ENCODE results near the gene PTMS. TPM values are rescaled to one million over a fixed set of nuclear protein-coding genes. Genes with fewer than 3 reads are reported as not detected.

The PTMS gene
- total RNA-seq, 1 experiment from 2014 or later = 5.0 TPM

DNA sequence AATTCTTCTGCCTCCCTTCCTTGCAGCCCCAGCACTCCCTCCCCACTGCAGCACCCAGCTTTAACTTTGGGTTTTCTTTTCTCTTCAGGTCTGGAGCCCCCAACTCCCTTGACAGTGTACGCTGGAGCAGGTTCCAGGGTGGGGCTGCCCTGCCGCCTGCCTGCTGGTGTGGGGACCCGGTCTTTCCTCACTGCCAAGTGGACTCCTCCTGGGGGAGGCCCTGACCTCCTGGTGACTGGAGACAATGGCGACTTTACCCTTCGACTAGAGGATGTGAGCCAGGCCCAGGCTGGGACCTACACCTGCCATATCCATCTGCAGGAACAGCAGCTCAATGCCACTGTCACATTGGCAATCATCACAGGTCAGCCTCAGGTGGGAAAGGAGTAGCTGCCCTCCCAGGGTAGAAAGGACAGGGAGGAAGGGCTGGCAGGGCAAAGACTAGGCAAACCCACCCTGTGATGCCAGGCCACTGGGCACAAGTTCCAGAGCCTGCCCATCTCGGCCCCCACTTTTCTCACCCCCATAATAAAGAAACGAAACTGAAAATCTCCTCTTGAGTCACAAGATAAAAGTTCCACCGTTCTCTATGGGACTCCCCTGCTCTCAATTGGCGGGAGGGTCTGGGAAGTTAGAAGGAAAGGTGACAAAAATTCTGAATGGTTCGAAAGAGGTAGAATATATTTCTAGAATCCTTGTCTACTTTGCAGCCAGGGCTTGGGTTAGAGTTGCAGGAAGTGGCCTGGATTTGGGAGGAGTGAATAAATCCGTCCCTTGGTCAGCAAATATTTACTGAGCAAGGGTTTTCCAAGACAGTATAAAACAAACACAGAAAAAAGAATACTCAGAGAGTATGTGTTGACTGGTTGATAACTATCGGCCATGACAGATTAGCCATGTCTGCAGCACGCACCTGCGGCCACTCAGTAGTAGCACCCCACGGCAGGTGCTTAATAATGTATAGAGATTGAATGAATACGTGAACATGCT is 9.3 kb downstream of the PTMS start:
- no peak overlapping the region for H3K27ac ChIP-seq (ENCODE audit: low read length)
- H3K27me3 ChIP-seq (ENCODE audit: low read length) = no peaks in the 10 kb centered on the region
- no peaks in the 10 kb centered on the region for H4K20me1 ChIP-seq (ENCODE audit: insufficient read depth, low read depth, low read length)
- H3K9ac ChIP-seq (ENCODE audit: low read length) = no peak overlapping the region
- H3K9me2 ChIP-seq (replicated peaks; ENCODE audit: insufficient read depth, low read length) = no peaks in the 10 kb centered on the region
- DNase-seq = no peak
- H3K36me3 ChIP-seq (ENCODE audit: insufficient read depth, low read length) = no peaks in the 10 kb centered on the region
- H3K9me3 ChIP-seq (ENCODE audit: low read length) = no peaks in the 10 kb centered on the region
- peak overlapping the region; percentile 24 for H3K4me2 ChIP-seq (ENCODE audit: low read depth, low read length, poor library complexity, severe bottlenecking)
- no peak overlapping the region for H3K4me3 ChIP-seq (ENCODE audit: low read length)
- no peak overlapping the region for H2AFZ ChIP-seq (ENCODE audit: low read length)
- H3K79me2 ChIP-seq (ENCODE audit: low read length) = no peaks in the 10 kb centered on the region
- H3K4me1 ChIP-seq (ENCODE audit: low read length) = peaks cover 19% of the 10 kb centered on the region

DNA sequence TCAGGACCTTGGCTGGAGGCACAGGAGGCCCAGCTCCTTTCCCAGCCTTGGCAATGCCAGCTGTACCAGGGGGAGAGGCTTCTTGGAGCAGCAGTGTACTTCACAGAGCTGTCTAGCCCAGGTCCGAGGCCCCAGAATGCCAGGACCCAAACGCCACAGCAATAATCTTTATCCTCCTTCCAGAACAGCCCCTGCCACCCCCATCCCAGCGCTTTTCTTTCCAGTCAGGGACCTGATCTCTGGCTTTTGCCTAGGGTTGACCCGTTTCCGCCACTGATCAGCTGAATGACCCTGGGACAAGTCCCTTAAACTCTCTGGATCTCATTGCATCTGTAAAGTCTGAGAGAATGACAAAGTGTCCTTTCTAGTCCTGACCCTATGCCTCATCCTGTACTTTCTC is 11.2 kb downstream of the PTMS start:
- Histone ChIP-seq H2AFZ (ENCODE audit: low read length) (no peak overlapping the region), H3K9me2 (replicated peaks; ENCODE audit: insufficient read depth, low read length) (no peaks in the 10 kb centered on the region), H3K4me1 (ENCODE audit: low read length) (peaks cover 15% of the 10 kb centered on the region), H3K9ac (ENCODE audit: low read length) (no peak overlapping the region; the same call in 1 of the 2 replicates), H3K4me2 (ENCODE audit: low read depth, low read length, poor library complexity, severe bottlenecking) (no peak overlapping the region), H3K36me3 (ENCODE audit: insufficient read depth, low read length) (no peaks in the 10 kb centered on the region), H3K27me3 (ENCODE audit: low read length) (no peaks in the 10 kb centered on the region), H3K4me3 (ENCODE audit: low read length) (no peak overlapping the region), H3K27ac (ENCODE audit: low read length) (no peak overlapping the region), H4K20me1 (ENCODE audit: insufficient read depth, low read depth, low read length) (no peaks in the 10 kb centered on the region), H3K9me3 (ENCODE audit: low read length) (no peaks in the 10 kb centered on the region), H3K79me2 (ENCODE audit: low read length) (no peaks in the 10 kb centered on the region)
- no peak for DNase-seq

DNA sequence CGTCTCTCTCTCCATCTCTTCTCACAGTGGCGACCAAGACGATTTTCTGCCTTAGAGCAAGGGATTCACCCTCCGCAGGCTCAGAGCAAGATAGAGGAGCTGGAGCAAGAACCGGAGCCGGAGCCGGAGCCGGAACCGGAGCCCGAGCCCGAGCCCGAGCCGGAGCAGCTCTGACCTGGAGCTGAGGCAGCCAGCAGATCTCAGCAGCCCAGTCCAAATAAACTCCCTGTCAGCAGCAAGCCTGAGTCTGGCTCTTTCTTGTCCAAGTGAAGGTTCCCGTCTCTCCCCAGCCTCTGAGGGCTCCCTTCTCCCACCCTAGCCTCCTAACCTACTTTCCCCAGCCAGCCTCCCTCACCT is 12.0 kb downstream of the PTMS start:
- no peaks in the 10 kb centered on the region for H3K27me3 ChIP-seq (ENCODE audit: low read length)
- no peaks in the 10 kb centered on the region for H3K9me2 ChIP-seq (replicated peaks; ENCODE audit: insufficient read depth, low read length)
- no peaks in the 10 kb centered on the region for H3K9me3 ChIP-seq (ENCODE audit: low read length)
- H3K36me3 ChIP-seq (ENCODE audit: insufficient read depth, low read length) = no peaks in the 10 kb centered on the region
- peak overlapping the region; percentile 74; the same call in 1 of the 2 replicates for H2AFZ ChIP-seq (ENCODE audit: low read length)
- H3K4me3 ChIP-seq (ENCODE audit: low read length) = peak overlapping the region; percentile 69
- H3K9ac ChIP-seq (ENCODE audit: low read length) = peak overlapping the region; percentile 59
- no peaks in the 10 kb centered on the region for H3K79me2 ChIP-seq (ENCODE audit: low read length)
- H3K27ac ChIP-seq (ENCODE audit: low read length) = no peak overlapping the region
- DNase-seq = no peak
- no peaks in the 10 kb centered on the region for H4K20me1 ChIP-seq (ENCODE audit: insufficient read depth, low read depth, low read length)
- H3K4me2 ChIP-seq (ENCODE audit: low read depth, low read length, poor library complexity, severe bottlenecking) = peak overlapping the region; percentile 82
- peaks cover 12% of the 10 kb centered on the region for H3K4me1 ChIP-seq (ENCODE audit: low read length)

DNA sequence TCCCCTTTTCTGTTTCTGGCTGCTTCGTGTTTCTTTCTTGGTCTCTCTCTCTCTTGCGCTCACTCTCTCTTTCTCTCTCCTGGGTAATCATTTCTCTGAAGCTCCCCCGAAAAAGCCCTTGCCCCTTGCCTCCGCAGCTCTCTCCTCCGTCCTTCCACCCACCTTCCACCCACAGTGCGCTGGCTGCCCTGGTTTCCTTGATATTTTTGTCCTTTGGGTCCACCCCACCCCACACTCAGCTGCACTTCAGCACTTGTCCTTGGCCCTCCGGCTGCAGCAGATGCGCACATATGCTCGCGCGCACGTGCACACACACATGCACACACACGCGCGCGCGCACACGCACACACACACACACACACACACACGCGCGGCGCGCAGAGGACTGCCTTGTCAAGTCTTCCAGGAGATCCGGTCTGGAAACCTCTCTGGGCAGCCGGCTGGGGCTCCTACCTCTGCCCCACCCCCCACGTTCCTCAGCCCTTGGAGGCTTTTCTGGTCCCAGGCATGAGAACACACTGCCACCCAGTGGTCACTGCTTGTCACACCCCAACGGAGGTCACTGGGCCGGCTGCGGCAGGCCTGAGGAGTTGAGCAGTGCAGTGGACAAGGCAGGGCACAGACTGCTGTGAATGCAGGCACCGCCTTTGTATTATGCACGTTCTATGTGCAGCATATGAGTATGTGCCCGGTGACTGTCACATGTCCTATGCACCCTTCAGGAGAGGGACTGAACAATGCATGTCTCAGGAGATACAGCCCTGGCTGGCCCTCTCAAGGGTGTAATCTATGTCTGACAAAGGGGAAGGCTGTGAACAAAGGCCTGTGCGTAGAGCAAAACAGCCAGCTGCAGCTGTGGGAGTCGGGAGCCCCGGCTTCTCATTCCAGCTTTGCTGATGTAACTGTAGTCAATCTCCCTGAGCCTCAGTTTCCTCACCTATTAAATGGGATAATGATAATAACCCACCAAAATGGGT is 12.7 kb downstream of the PTMS start:
- no peaks in the 10 kb centered on the region for H3K27me3 ChIP-seq (ENCODE audit: low read length)
- H3K27ac ChIP-seq (ENCODE audit: low read length) = no peak overlapping the region
- peak overlapping the region; percentile 69 for H3K4me3 ChIP-seq (ENCODE audit: low read length)
- no peaks in the 10 kb centered on the region for H4K20me1 ChIP-seq (ENCODE audit: insufficient read depth, low read depth, low read length)
- H3K4me2 ChIP-seq (ENCODE audit: low read depth, low read length, poor library complexity, severe bottlenecking) = peak overlapping the region; percentile 82
- peak overlapping the region; percentile 59 for H3K9ac ChIP-seq (ENCODE audit: low read length)
- H2AFZ ChIP-seq (ENCODE audit: low read length) = peak overlapping the region; percentile 74; the same call in 1 of the 2 replicates
- peaks cover 12% of the 10 kb centered on the region for H3K4me1 ChIP-seq (ENCODE audit: low read length)
- H3K9me3 ChIP-seq (ENCODE audit: low read length) = no peaks in the 10 kb centered on the region
- DNase-seq = peak; percentile 97
- H3K36me3 ChIP-seq (ENCODE audit: insufficient read depth, low read length) = no peaks in the 10 kb centered on the region
- no peaks in the 10 kb centered on the region for H3K79me2 ChIP-seq (ENCODE audit: low read length)
- H3K9me2 ChIP-seq (replicated peaks; ENCODE audit: insufficient read depth, low read length) = no peaks in the 10 kb centered on the region

DNA sequence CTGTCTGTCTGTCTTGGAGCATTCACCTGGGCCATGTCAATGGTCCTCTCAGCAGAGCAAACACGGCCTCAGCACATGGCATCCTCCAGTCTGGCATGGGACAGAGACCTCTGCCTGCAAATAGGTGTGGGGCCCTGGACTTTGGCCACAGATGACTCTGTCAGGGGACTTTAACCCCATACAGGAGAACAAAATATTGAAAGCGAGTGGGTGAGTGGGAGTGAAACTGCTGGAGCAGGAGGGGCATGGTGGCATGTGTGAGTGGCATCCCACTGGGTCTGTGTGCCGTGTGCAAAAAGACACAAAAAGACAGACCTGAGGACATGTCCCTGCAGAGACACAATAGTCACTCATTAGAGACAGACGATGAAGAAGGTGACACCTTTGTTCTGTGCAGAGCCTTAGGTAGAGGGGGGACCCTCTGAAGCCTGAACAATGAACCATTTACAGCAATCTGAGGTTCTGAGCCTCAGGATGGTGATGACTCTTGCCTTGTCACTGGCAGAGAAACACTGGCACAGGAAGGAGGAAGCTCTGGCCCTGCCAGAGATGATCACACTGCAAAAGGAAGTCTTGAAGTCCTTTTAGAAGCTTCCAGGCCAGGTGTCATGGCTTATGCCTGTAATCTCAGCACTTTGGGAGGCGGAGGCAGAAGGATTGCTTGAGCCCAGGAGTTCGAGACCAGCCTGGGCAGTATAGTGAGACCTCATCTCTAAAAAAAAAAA is 13.7 kb downstream of the PTMS start:
- H3K27me3 ChIP-seq (ENCODE audit: low read length) = no peaks in the 10 kb centered on the region
- no peak for DNase-seq
- H3K4me1 ChIP-seq (ENCODE audit: low read length) = peaks cover 12% of the 10 kb centered on the region
- H3K4me2 ChIP-seq (ENCODE audit: low read depth, low read length, poor library complexity, severe bottlenecking) = no peak overlapping the region
- no peaks in the 10 kb centered on the region for H3K9me3 ChIP-seq (ENCODE audit: low read length)
- no peaks in the 10 kb centered on the region for H4K20me1 ChIP-seq (ENCODE audit: insufficient read depth, low read depth, low read length)
- no peak overlapping the region for H3K9ac ChIP-seq (ENCODE audit: low read length)
- H3K27ac ChIP-seq (ENCODE audit: low read length) = no peak overlapping the region
- H3K9me2 ChIP-seq (replicated peaks; ENCODE audit: insufficient read depth, low read length) = no peaks in the 10 kb centered on the region
- no peak overlapping the region for H3K4me3 ChIP-seq (ENCODE audit: low read length)
- no peak overlapping the region for H2AFZ ChIP-seq (ENCODE audit: low read length)
- H3K36me3 ChIP-seq (ENCODE audit: insufficient read depth, low read length) = no peaks in the 10 kb centered on the region
- no peaks in the 10 kb centered on the region for H3K79me2 ChIP-seq (ENCODE audit: low read length)

DNA sequence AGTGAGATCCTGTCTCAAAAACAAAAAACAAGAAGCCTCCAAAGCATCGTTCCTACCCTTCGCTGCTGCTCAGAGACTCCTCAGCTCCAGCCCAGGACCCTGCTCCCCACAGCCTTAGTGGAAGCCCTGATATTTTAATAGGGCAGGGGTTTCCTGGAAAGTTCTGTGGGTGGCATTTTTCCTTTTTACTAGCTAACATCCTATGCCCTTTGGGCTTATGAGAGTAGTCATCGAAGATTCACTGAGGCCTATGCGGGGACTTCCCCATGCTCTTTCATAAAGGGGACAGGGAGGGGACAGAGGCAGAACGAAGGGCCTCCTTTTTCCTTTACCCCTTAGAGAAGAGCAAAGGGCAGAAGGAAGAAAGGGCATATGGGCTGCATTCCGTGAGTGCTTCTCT is 14.4 kb downstream of the PTMS start:
- Histone ChIP-seq H3K79me2 (ENCODE audit: low read length) (no peaks in the 10 kb centered on the region), H3K9me3 (ENCODE audit: low read length) (no peaks in the 10 kb centered on the region), H3K4me1 (ENCODE audit: low read length) (peaks cover 12% of the 10 kb centered on the region), H2AFZ (ENCODE audit: low read length) (no peak overlapping the region), H3K27ac (ENCODE audit: low read length) (no peak overlapping the region), H3K4me3 (ENCODE audit: low read length) (no peak overlapping the region), H3K9me2 (replicated peaks; ENCODE audit: insufficient read depth, low read length) (no peaks in the 10 kb centered on the region), H3K27me3 (ENCODE audit: low read length) (no peaks in the 10 kb centered on the region), H3K4me2 (ENCODE audit: low read depth, low read length, poor library complexity, severe bottlenecking) (no peak overlapping the region), H4K20me1 (ENCODE audit: insufficient read depth, low read depth, low read length) (no peaks in the 10 kb centered on the region), H3K9ac (ENCODE audit: low read length) (no peak overlapping the region), H3K36me3 (ENCODE audit: insufficient read depth, low read length) (no peaks in the 10 kb centered on the region)
- DNase-seq = no peak

DNA sequence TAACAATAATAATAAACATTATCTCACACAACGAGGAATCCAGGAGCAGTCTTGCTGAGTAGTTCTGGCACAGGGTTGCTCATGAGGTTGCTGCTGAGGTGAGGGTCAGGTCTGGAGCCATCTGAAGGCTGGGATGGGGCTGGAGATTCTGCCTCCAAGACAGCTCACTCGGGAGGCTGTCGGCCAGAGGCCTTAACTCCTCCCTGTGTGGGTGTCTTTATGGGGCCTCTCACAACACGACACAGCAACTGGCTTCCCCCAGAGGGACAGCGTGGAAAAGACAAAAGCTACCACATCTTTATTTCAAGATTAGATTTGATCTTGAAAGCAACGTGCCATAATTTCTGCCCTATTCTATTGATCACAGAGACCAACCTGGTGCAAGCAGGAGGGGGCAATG is 16.0 kb downstream of the PTMS start:
- Histone ChIP-seq H4K20me1 (ENCODE audit: insufficient read depth, low read depth, low read length) (no peaks in the 10 kb centered on the region), H3K9me2 (replicated peaks; ENCODE audit: insufficient read depth, low read length) (no peaks in the 10 kb centered on the region), H3K27me3 (ENCODE audit: low read length) (no peaks in the 10 kb centered on the region), H3K4me3 (ENCODE audit: low read length) (no peak overlapping the region), H3K79me2 (ENCODE audit: low read length) (no peaks in the 10 kb centered on the region), H2AFZ (ENCODE audit: low read length) (peak overlapping the region; percentile 52), H3K4me2 (ENCODE audit: low read depth, low read length, poor library complexity, severe bottlenecking) (no peak overlapping the region), H3K9ac (ENCODE audit: low read length) (no peak overlapping the region), H3K4me1 (ENCODE audit: low read length) (peaks cover 12% of the 10 kb centered on the region), H3K36me3 (ENCODE audit: insufficient read depth, low read length) (no peaks in the 10 kb centered on the region), H3K27ac (ENCODE audit: low read length) (no peak overlapping the region), H3K9me3 (ENCODE audit: low read length) (no peaks in the 10 kb centered on the region)
- no peak for DNase-seq

All from Karpas-422 (cell line).